Calu3 (cell line): Measurements from ENCODE around the gene ADGRE1. TPM values are rescaled to one million over a fixed set of nuclear protein-coding genes. Genes with fewer than 3 reads are reported as not detected.

Experiments
- BruUV-seq: library from RNA; stranded (reverse); fragments of 400-500 nt; replicated peaks from 2 replicates; lab custom pipeline; 2021; lab: Mats Ljungman, UMichigan
- CTCF ChIA-PET: fragments of 300-600 bp; sonication (Branson Sonifier 250); formaldehyde crosslinking; loops from one replicate; lab custom pipeline; 2022; ENCODE audit warnings: antibody characterized with exemption; lab: Charles Lee
- DNase-seq: peaks from one replicate; pipeline ENCODE4 v3.0.0; 2022
- H3K27ac Mint-ChIP-seq: one replicate; pipeline ENCODE4 v1.8.0; 2022; ENCODE audit warnings: mixed read lengths; ENCODE audit not compliant: unreplicated experiment
- H3K27me3 Mint-ChIP-seq: one replicate; pipeline ENCODE4 v1.8.0; 2022; ENCODE audit warnings: mixed read lengths; ENCODE audit not compliant: unreplicated experiment
- H3K36me3 Mint-ChIP-seq: one replicate; pipeline ENCODE4 v1.8.0; 2022; ENCODE audit warnings: mild to moderate bottlenecking, moderate library complexity, mixed read lengths; ENCODE audit not compliant: insufficient read depth, unreplicated experiment
- H3K4me1 Mint-ChIP-seq: one replicate; pipeline ENCODE4 v1.8.0; 2022; ENCODE audit warnings: mild to moderate bottlenecking, low read depth, mixed read lengths; ENCODE audit not compliant: unreplicated experiment
- H3K4me3 Mint-ChIP-seq: one replicate; pipeline ENCODE4 v1.8.0; 2022; ENCODE audit warnings: mild to moderate bottlenecking, low read depth, moderate library complexity, mixed read lengths; ENCODE audit not compliant: unreplicated experiment
- H3K9me3 Mint-ChIP-seq: one replicate; pipeline ENCODE4 v1.8.0; 2022; ENCODE audit warnings: low read depth, mixed read lengths; ENCODE audit not compliant: unreplicated experiment
- intact Hi-C: fragments of 100-400 bp; cut with micrococcal nuclease; formaldehyde crosslinking; loops from one replicate; pipeline ENCODE4 v1.10.0; 2022; ENCODE audit not compliant: unreplicated experiment
- total RNA-seq: library from RNA; stranded (reverse); gene quantifications from 2 replicates; pipeline ENCODE4 v1.2.3, GENCODE V29; 2022
- TF ChIP-seq, protein P1 (sequence below): fragments of 200-600 bp; IDR thresholded peaks from one replicate; pipeline ENCODE4 v1.8.0; 2022; ENCODE audit warnings: antibody characterized with exemption; ENCODE audit not compliant: unreplicated experiment

The ADGRE1 gene
- total RNA-seq, 1 experiment from 2014 or later: not detected

DNA sequence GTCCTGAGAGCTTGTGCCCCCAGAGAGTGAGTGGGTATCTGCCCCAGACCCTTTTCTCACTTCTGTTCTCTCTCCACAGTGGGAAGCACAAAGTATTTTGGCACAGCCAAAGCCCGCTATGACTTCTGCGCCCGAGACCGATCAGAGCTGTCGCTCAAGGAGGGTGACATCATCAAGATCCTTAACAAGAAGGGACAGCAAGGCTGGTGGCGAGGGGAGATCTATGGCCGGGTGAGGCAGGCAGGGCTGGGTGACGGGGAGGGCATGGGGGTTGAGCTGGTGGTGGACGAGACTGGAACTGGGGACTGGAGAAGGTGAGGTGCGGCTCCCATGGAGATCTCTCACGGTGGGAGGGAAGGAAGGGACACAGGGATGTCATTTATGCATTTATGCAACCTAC, 33.5 kb upstream of the ADGRE1 start:
- H3K4me3 Mint-ChIP-seq: no peak overlapping the region
- CTCF ChIA-PET: no interaction called here
- TF ChIP-seq, protein P1, sequence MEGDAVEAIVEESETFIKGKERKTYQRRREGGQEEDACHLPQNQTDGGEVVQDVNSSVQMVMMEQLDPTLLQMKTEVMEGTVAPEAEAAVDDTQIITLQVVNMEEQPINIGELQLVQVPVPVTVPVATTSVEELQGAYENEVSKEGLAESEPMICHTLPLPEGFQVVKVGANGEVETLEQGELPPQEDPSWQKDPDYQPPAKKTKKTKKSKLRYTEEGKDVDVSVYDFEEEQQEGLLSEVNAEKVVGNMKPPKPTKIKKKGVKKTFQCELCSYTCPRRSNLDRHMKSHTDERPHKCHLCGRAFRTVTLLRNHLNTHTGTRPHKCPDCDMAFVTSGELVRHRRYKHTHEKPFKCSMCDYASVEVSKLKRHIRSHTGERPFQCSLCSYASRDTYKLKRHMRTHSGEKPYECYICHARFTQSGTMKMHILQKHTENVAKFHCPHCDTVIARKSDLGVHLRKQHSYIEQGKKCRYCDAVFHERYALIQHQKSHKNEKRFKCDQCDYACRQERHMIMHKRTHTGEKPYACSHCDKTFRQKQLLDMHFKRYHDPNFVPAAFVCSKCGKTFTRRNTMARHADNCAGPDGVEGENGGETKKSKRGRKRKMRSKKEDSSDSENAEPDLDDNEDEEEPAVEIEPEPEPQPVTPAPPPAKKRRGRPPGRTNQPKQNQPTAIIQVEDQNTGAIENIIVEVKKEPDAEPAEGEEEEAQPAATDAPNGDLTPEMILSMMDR: no peak

DNA sequence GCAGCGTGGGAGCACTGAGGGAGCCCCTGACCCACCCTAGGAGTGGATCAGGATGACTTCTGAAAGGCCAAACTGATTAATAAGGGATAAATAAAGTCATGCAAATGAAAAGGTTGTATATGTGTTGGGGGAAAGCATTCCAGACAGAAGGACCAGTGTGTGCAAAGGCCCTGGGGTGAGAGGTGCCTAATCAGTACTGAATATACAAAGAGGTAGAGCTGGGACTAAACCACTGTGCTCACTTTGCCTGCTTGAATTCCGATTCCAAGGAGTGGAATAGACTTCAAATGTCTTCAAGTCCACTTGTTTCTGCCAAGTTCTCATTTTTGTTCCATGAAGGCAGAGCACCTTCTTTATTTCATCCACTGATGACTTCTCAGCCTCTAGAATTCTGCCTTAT, 32.6 kb upstream of the ADGRE1 start:
- H3K27ac Mint-ChIP-seq: no peak overlapping the region
- H3K36me3 Mint-ChIP-seq: no peaks in the 10 kb centered on the region
- no peak overlapping the region for H3K4me3 Mint-ChIP-seq
- TF ChIP-seq, protein P1: no peak
- no peak for DNase-seq
- BruUV-seq: no TSS peak
- intact Hi-C loops: no loop called here
- CTCF ChIA-PET: no interaction called here
- H3K9me3 Mint-ChIP-seq: no peaks in the 10 kb centered on the region
- H3K4me1 Mint-ChIP-seq: peaks cover 12% of the 10 kb centered on the region
- peaks cover 29% of the 10 kb centered on the region for H3K27me3 Mint-ChIP-seq

More for the DNA sequence above, 33.5 kb upstream of the ADGRE1 start:
- Mint-ChIP-seq H3K9me3 (no peaks in the 10 kb centered on the region), H3K27ac (no peak overlapping the region), H3K36me3 (no peaks in the 10 kb centered on the region), H3K4me1 (peaks cover 12% of the 10 kb centered on the region), H3K27me3 (peaks cover 29% of the 10 kb centered on the region)
- no TSS peak for BruUV-seq
- intact Hi-C loops: no loop called here
- DNase-seq: no peak

- Mint-ChIP-seq H3K36me3 (no peaks in the 10 kb centered on the region), H3K9me3 (no peaks in the 10 kb centered on the region), H3K27ac (no peak overlapping the region), H3K4me1 (peaks cover 12% of the 10 kb centered on the region), H3K27me3 (peaks cover 29% of the 10 kb centered on the region), H3K4me3 (no peak overlapping the region)
- no peak for DNase-seq
- TF ChIP-seq, protein P1: no peak
- CTCF ChIA-PET: interaction anchor here (0.6 to 0.8 kb wide), 2 partner anchors 107 to 383 kb away, joined by 3 to 5 read pairs; no protein-coding TSS in a partner anchor
- BruUV-seq: no TSS peak
- intact Hi-C loops: no loop called here
Measured at GRCh38 chr19:6856749-6857372, 30.5 kb upstream of the ADGRE1 start.

GRCh38 chr19:6861683-6862286, 25.6 kb upstream of the ADGRE1 start:
- intact Hi-C loops: loop anchor here (2.0 kb wide), 2 partner anchors 61 to 229 kb away; no protein-coding TSS in a partner anchor
- no peak overlapping the region for H3K4me3 Mint-ChIP-seq
- CTCF ChIA-PET: interaction anchor here (0.8 to 3.7 kb wide), 2 partner anchors 94 to 124 kb away, joined by 3 to 46 read pairs; partner anchors contain the start of gene GPR108
- no peak for DNase-seq
- peaks cover 13% of the 10 kb centered on the region for H3K36me3 Mint-ChIP-seq
- peaks cover 16% of the 10 kb centered on the region for H3K27me3 Mint-ChIP-seq
- H3K27ac Mint-ChIP-seq: no peak overlapping the region
- no TSS peak for BruUV-seq
- TF ChIP-seq, protein P1: no peak
- peaks cover 12% of the 10 kb centered on the region for H3K4me1 Mint-ChIP-seq
- no peaks in the 10 kb centered on the region for H3K9me3 Mint-ChIP-seq
